HepG2 (cell line): Measurements from ENCODE around the gene SS18L1. TPM values are rescaled to one million over a fixed set of nuclear protein-coding genes. Genes with fewer than 3 reads are reported as not detected.

Experiments used
- CHCHD3 ChIP-seq: sonication (generic); formaldehyde crosslinking; IDR thresholded peaks from 2 replicates; pipeline ENCODE4 v1.8.0; 2022; ENCODE audit warnings: mild to moderate bottlenecking, missing genetic modification reagents, moderate library complexity
- CHD2 ChIP-seq: IDR thresholded peaks from 2 replicates; pipeline ENCODE4 v1.6.1; 2011; ENCODE audit warnings: low read depth, low read length, improper control_type of control experiment
- DNMT1 ChIP-seq: sonication (generic); formaldehyde crosslinking; IDR thresholded peaks from 2 replicates; pipeline ENCODE4 v1.5.1; 2020; ENCODE audit warnings: mild to moderate bottlenecking, missing genetic modification reagents
- HMG20A ChIP-seq: IDR thresholded peaks from 2 replicates; pipeline ENCODE4 v1.6.1; 2016; ENCODE audit warnings: borderline replicate concordance
- IRX3 ChIP-seq: sonication (generic); formaldehyde crosslinking; IDR thresholded peaks from 2 replicates; pipeline ENCODE4 v1.8.1; 2023; ENCODE audit warnings: mild to moderate bottlenecking, low read depth, missing genetic modification reagents, borderline replicate concordance
- MAZ ChIP-seq, 2 experiments: sonication (generic) in 1 of 2; formaldehyde crosslinking in 1 of 2; IDR thresholded peaks; 2 replicates each; pipeline versions ENCODE4 v1.5.0 to v1.6.1; 2012 to 2020; ENCODE audit warnings: low read depth in 2 of 2, mild to moderate bottlenecking in 2 of 2, borderline replicate concordance in 1 of 2, improper control_type of control experiment in 1 of 2, low read length in 1 of 2, missing genetic modification reagents in 1 of 2, moderate library complexity in 1 of 2
- NFATC3 ChIP-seq: sonication (generic); formaldehyde crosslinking; IDR thresholded peaks from 2 replicates; pipeline ENCODE4 v1.5.1; 2020; ENCODE audit warnings: mild to moderate bottlenecking, missing genetic modification reagents
- RBM22 ChIP-seq: fragments of 200-400 bp; formaldehyde crosslinking; optimal IDR thresholded peaks from 2 replicates; pipeline ENCODE3; 2017; ENCODE audit warnings: mild to moderate bottlenecking, low read length, moderate library complexity
- SNAI1 ChIP-seq: sonication (generic); formaldehyde crosslinking; IDR thresholded peaks from 2 replicates; pipeline ENCODE4 v1.5.0; 2020; ENCODE audit warnings: mild to moderate bottlenecking, missing genetic modification reagents, borderline replicate concordance
- SRSF9 ChIP-seq: fragments of 200-400 bp; formaldehyde crosslinking; IDR thresholded peaks from 2 replicates; pipeline ENCODE4 v1.6.1; 2018; ENCODE audit warnings: borderline replicate concordance, mild to moderate bottlenecking, low read depth, low read length; ENCODE audit not compliant: insufficient read depth, poor library complexity, severe bottlenecking
- TCF7L2 ChIP-seq: IDR thresholded peaks from 2 replicates; pipeline ENCODE4 v1.6.1; 2011; ENCODE audit warnings: mild to moderate bottlenecking, low read depth, low read length, moderate library complexity
- TOPORS ChIP-seq: sonication (generic); formaldehyde crosslinking; IDR thresholded peaks from 2 replicates; pipeline ENCODE4 v1.8.0; 2023; ENCODE audit warnings: mild to moderate bottlenecking, missing genetic modification reagents
- ZBTB7B ChIP-seq: sonication (generic); formaldehyde crosslinking; IDR thresholded peaks from 2 replicates; pipeline ENCODE4 v1.4.0; 2020; ENCODE audit warnings: missing genetic modification reagents
- ZNF264 ChIP-seq: sonication (generic); formaldehyde crosslinking; IDR thresholded peaks from 2 replicates; pipeline ENCODE4 v1.4.0; 2020; ENCODE audit warnings: missing genetic modification reagents
- ZNF33B ChIP-seq: sonication (generic); formaldehyde crosslinking; IDR thresholded peaks from 2 replicates; pipeline ENCODE4 v1.5.1; 2020; ENCODE audit warnings: mild to moderate bottlenecking, missing genetic modification reagents
- ZNF550 ChIP-seq: sonication (generic); formaldehyde crosslinking; IDR thresholded peaks from 2 replicates; pipeline ENCODE4 v1.4.0; 2020; ENCODE audit warnings: mild to moderate bottlenecking, missing genetic modification reagents, borderline replicate concordance
- ZNF557 ChIP-seq: sonication (generic); formaldehyde crosslinking; IDR thresholded peaks from 2 replicates; pipeline ENCODE4 v1.4.0; 2020; ENCODE audit warnings: missing genetic modification reagents
- ZNF788 ChIP-seq: sonication (generic); formaldehyde crosslinking; IDR thresholded peaks from 2 replicates; pipeline ENCODE4 v1.5.0; 2020; ENCODE audit warnings: mild to moderate bottlenecking, missing genetic modification reagents, borderline replicate concordance
- polyA plus RNA-seq, 8 experiments: library from polyadenylated mRNA; depleted of rRNA in 3 of 8; stranded (reverse) in 7 of 8; unstranded in 1 of 8; fragments of >200 nt; fragmentation: Illumina TruSeq in 4 of 8; extraction: Trizol in 4 of 8; gene quantifications; 2 replicates each; pipeline versions ENCODE4 v1.2.1 to v1.2.3, GENCODE V29; 2011 to 2016; ENCODE audit warnings: low read depth in 4 of 8, missing spikeins in 1 of 8, mixed read lengths in 1 of 8; ENCODE audit not compliant: insufficient read depth in 1 of 8
- total RNA-seq, 5 experiments: library from RNA; depleted of rRNA; stranded (reverse); fragments of >200 nt; fragmentation: Illumina TruSeq; extraction: Trizol; gene quantifications; 2 replicates each; pipeline ENCODE4 v1.2.3, GENCODE V29; 2016; ENCODE audit warnings: low read depth in 1 of 5
- TF ChIP-seq, protein P1 (sequence below): sonication (generic); formaldehyde crosslinking; IDR thresholded peaks from 2 replicates; pipeline ENCODE4 v1.4.0; 2020; ENCODE audit warnings: mild to moderate bottlenecking, low read depth, missing genetic modification reagents
- TF ChIP-seq, protein P2 (sequence below): sonication (generic); formaldehyde crosslinking; IDR thresholded peaks from 2 replicates; pipeline ENCODE4 v1.5.0; 2020; ENCODE audit warnings: missing genetic modification reagents
- TF ChIP-seq, protein P3 (sequence below): sonication (generic); formaldehyde crosslinking; IDR thresholded peaks from 2 replicates; pipeline ENCODE4 v1.4.0; 2020; ENCODE audit warnings: mild to moderate bottlenecking, missing genetic modification reagents, borderline replicate concordance
- TF ChIP-seq, protein P4 (sequence below): sonication (generic); formaldehyde crosslinking; IDR thresholded peaks from 2 replicates; pipeline ENCODE4 v1.4.0; 2020; ENCODE audit warnings: missing genetic modification reagents

The SS18L1 gene
- total and polyA plus RNA-seq, 2 of the 13 experiments (the other 11 are each of a cell fraction or from before 2014, with no cell fraction given) = 17.8 to 27.6 TPM

DNA sequence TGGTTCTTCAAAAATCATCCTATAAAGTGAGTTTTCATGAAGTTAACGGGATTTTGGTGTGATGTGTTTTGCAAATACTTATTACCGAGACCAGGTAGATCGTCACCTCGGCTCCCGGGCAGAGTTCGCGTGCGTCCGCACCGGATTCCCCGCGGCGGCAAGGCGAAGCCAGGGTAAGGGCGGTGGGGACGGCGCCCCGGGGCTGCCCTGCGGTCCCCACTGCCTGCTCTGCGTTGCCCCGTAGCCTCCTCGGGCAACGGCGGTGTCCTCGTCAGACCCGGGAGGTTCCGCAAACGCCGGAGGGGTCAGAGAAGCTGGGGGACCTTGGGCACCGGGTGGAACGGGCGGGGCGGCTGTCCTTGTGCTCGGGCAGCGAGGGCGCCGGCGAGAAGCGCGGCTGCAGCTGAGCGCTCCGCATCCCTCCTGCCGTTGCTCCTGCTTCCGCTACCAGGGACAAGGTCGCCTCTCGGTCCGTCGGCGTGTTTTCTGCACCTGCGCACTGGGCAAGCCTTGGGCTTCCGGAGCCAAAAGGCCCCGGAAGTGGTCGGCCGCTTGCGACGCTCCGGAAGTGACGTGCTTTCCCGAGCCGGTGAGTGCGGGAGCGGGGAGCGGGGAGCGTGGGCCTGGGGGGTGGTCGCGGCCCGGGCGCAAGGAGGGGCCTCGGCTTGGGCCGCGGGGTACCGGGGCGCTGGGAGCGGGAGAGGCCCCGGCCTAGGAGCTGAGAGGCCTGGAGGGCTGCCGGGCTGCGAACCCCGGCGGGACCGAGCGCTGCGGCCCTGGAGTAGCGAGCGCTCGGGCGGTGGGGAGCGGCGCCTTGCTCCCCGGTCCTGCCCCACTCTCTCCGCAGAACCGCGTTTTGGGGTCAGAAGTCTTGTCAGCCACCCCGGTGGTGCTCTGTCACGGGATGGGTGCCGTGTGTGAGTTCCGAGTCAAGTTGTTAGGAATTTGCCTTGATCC lies 39.2 kb downstream of the SS18L1 start, which contains the start of gene MTG2 (continued):
- TF ChIP-seq, protein P1, sequence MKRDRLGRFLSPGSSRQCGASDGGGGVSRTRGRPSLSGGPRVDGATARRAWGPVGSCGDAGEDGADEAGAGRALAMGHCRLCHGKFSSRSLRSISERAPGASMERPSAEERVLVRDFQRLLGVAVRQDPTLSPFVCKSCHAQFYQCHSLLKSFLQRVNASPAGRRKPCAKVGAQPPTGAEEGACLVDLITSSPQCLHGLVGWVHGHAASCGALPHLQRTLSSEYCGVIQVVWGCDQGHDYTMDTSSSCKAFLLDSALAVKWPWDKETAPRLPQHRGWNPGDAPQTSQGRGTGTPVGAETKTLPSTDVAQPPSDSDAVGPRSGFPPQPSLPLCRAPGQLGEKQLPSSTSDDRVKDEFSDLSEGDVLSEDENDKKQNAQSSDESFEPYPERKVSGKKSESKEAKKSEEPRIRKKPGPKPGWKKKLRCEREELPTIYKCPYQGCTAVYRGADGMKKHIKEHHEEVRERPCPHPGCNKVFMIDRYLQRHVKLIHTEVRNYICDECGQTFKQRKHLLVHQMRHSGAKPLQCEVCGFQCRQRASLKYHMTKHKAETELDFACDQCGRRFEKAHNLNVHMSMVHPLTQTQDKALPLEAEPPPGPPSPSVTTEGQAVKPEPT = peak; percentile 95
- TF ChIP-seq TCF7L2 = no peak
- peak; percentile 91 for TF ChIP-seq IRX3 (CRISPR knock-in tag)
- TF ChIP-seq, protein P2, sequence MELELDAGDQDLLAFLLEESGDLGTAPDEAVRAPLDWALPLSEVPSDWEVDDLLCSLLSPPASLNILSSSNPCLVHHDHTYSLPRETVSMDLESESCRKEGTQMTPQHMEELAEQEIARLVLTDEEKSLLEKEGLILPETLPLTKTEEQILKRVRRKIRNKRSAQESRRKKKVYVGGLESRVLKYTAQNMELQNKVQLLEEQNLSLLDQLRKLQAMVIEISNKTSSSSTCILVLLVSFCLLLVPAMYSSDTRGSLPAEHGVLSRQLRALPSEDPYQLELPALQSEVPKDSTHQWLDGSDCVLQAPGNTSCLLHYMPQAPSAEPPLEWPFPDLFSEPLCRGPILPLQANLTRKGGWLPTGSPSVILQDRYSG (CRISPR knock-in tag) = peak; percentile 94
- TF ChIP-seq CHCHD3 (CRISPR knock-in tag) = peak; percentile 95
- TF ChIP-seq DNMT1 (CRISPR knock-in tag) = peak; percentile 70
- TF ChIP-seq, protein P3, sequence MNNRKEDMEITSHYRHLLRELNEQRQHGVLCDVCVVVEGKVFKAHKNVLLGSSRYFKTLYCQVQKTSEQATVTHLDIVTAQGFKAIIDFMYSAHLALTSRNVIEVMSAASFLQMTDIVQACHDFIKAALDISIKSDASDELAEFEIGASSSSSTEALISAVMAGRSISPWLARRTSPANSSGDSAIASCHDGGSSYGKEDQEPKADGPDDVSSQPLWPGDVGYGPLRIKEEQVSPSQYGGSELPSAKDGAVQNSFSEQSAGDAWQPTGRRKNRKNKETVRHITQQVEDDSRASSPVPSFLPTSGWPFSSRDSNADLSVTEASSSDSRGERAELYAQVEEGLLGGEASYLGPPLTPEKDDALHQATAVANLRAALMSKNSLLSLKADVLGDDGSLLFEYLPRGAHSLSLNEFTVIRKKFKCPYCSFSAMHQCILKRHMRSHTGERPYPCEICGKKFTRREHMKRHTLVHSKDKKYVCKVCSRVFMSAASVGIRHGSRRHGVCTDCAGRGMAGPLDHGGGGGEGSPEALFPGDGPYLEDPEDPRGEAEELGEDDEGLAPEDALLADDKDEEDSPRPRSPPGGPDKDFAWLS (CRISPR knock-in tag) = peak; percentile 78; the same call in 1 of the 2 replicates
- TF ChIP-seq ZNF557 (CRISPR knock-in tag) = peak; percentile 98
- TF ChIP-seq CHD2 = peak; percentile 39; the same call in 1 of the 2 replicates
- peak; percentile 94; the same call in 1 of the 2 replicates for TF ChIP-seq SNAI1 (CRISPR knock-in tag)
- TF ChIP-seq ZNF264 = peak; percentile 97
- TF ChIP-seq, protein P4, sequence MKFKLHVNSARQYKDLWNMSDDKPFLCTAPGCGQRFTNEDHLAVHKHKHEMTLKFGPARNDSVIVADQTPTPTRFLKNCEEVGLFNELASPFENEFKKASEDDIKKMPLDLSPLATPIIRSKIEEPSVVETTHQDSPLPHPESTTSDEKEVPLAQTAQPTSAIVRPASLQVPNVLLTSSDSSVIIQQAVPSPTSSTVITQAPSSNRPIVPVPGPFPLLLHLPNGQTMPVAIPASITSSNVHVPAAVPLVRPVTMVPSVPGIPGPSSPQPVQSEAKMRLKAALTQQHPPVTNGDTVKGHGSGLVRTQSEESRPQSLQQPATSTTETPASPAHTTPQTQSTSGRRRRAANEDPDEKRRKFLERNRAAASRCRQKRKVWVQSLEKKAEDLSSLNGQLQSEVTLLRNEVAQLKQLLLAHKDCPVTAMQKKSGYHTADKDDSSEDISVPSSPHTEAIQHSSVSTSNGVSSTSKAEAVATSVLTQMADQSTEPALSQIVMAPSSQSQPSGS (CRISPR knock-in tag) = peak; percentile 85
- TF ChIP-seq ZNF33B = peak; percentile 97
- TF ChIP-seq TOPORS (CRISPR knock-in tag) = peak; percentile 99
- peak; percentile 98; the same call in 1 of the 2 replicates for TF ChIP-seq ZNF788
- TF ChIP-seq NFATC3 = 0 out of 2 replicates have a peak, but pooled peaks have one; percentile 68
- TF ChIP-seq SRSF9 = no peak
- TF ChIP-seq ZNF550 (CRISPR knock-in tag) = 0 out of 2 replicates have a peak, but pooled peaks have one; percentile 30
- TF ChIP-seq ZBTB7B (CRISPR knock-in tag) = peak; percentile 90
- peak; percentile 49 for TF ChIP-seq HMG20A (CRISPR knock-in tag)
- 0 out of 2 replicates have a peak, but pooled peaks have one; percentile 50 for TF ChIP-seq MAZ (IDR thresholded peaks at IDR 0.05; ENCODE audit: borderline replicate concordance, low read depth, low read length)
- peak; percentile 99 for TF ChIP-seq MAZ (CRISPR knock-in tag; IDR thresholded peaks at IDR 0.05; ENCODE audit: low read depth)
- TF ChIP-seq RBM22 = peak; percentile 99
